SH-SY5Y (cell line): ENCODE results near the gene BMP2.

ENCODE experiments used
- GATA2 ChIP-seq: IDR thresholded peaks from 2 replicates; pipeline ENCODE4 v1.6.1; 2011; ENCODE audit warnings: mild to moderate bottlenecking, low read depth, low read length
- GATA3 ChIP-seq: IDR thresholded peaks from 2 replicates; pipeline ENCODE4 v1.6.1; 2011; ENCODE audit warnings: low read depth, mild to moderate bottlenecking, low read length, moderate library complexity

The BMP2 gene

DNA sequence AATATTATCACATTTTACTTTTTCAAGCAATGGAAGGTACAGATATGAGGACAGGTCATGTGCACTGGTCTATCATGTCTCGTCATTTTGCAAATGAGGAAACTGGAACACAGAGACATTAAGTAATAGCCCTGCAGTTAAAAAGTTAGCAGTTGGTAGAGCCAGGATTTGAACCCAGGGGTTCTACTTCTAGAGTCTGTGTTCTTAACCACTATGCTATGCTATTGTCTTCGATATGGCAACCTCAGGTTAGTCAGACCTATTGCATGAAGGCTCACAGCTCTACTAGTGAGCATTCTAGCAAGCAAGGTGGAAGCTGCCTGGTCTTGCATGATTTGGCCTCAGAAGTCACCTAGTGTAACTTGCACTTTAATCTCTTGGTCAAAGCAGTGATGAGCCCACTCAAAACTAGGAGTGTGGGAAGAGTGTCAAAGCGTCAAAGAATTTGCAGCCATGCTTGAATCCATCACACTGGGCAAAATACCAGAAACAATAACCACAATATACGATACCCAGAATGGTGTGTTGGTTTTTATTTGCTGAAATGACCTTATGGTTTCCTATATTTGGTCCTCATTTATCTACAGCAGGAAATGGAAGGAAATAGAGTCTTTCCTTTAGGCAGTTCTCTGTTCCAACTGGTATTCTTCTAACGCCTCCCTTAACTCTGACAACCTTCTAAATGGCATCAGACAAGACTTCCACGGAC is 20.4 kb upstream of the BMP2 start:
- TF ChIP-seq GATA2, result no peak
- no peak for TF ChIP-seq GATA3

DNA sequence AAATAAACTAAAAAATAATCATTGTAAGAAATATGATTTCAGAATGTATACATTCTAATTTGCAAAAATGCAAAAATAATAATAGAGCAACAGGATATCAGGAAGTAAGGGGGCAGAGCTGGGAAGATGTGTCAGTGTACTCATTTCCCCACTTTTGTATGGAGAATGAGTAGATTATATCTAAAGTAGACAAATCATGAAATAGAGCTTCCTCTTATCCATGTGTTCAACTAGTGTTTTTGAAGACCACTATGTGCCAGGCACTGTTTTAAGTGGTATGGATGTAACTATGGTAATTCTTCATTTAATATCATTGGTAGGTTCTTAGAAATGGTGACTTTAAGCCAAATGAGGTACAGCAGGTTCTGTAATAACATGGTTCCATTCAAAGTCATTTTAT is 17.0 kb upstream of the BMP2 start:
- TF ChIP-seq GATA2 (no peak), GATA3 (no peak)

DNA sequence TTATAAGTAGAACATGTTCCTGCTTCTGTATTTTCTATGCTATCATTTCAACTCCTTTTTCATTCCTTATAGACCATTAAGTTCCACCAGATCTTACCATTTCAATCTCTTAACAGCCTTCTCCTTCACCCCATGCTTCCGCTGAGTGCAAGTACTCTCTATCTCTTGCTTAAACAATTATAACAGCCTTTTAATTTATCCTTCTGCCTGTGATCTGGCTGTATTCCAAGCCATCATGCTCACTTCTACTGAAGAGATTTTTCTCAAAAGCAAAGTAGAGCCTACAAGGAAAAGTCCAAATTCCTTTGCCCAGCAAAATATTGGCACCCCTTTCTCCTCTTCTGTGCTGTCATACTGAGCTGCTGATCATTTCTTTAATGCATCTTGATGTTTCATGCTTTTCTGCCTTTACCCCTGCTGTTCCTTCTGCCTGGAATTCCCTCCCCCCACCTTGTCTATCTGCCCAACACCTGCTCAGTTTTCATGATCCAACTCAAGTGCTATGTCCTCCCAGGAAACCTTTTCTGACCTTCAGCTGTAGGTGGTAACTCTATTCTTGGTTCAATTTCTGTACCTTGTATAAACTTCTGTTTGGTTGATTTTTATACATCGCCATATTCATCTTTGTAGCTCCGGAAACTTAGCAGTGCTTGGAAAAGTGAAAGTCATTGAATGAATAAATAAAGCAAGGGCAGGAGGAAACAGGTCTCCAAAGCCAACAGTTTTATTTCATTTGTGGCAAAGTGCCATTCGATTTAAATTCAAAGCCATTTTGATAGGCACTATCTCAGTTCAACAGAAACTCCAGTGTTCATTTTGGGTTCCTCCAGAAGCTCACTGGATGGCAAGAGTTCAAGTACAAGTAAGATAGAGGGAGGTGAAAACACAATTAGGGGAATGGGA is 10.5 kb upstream of the BMP2 start:
- TF ChIP-seq GATA3, result no peak
- no peak for TF ChIP-seq GATA2

DNA sequence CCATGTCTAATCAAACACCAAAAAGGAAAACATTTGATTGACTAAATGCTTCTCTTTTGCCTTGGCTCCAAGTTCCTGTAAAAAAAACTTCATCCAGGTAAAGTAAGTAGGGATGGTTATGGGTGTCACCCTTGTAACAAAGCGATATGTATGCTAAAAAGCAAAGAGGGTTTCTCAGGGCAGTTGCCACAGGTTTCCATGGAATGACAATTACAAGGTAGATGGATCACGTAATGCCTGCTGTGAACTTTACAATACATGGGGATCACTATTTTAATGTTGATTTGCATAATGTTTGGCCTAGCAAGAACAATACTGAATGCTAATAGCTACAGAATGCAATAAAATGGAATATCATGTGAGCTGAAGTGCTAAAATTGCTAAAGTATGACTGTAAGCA is 2.9 kb upstream of the BMP2 start:
- TF ChIP-seq GATA3 (no peak), GATA2 (no peak)

DNA sequence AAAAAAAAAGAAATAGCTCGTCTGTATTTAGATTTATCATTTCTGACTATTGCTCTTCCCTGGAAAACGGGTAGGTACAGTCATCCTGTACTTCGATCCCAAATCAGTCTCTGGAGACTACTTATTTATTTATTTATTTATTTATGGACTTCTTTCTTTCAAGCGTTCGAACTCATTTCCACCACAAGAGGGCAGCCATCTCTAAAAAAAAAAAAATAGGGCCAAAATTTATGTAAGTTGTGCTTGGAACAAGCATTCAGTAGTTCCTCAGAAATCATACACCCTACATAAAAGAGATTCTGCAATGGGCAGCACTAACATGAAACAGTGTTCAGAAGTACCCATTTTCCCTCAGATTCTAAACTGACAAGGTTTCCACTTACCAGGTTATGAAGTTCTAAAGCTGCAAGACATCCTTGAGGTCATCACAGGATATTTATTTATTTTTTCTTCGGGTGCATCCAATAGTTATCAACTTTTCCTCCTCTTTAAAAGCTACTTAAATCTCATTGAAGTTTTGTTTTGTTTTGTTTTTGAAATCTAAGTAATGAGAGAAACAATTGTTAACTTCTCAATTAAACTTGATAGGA is 1.9 kb upstream of the BMP2 start:
- no peak for TF ChIP-seq GATA3
- TF ChIP-seq GATA2, result no peak

DNA sequence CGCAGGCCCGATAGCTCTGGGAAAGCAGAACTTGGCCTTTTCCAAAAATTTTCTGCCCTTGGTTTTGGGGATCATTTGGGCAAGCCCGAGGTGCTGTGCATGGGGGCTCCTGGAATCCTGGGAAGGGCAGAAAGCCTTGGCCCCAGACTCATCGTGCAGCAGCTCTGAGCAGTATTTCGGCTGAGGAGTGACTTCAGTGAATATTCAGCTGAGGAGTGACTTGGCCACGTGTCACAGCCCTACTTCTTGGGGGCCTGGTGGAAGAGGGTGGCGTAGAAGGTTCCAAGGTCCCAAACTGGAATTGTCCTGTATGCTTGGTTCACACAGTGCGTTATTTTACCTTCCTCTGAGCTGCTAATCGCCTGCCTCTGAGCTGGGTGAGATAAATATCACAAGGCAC is 1.1 kb upstream of the BMP2 start:
- TF ChIP-seq GATA2, result no peak
- TF ChIP-seq GATA3, result no peak

DNA sequence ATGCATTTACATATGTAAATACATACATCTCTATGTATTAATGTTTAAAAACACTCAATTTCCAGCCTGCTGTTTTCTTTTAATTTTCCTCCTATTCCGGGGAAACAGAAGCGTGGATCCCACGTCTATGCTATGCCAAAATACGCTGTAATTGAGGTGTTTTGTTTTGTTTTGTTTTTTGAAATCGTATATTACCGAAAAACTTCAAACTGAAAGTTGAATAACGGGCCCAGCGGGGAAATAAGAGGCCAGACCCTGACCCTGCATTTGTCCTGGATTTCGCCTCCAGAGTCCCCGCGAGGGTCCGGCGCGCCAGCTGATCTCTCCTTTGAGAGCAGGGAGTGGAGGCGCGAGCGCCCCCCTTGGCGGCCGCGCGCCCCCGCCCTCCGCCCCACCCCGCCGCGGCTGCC is 355 bp upstream of the BMP2 start:
- TF ChIP-seq GATA3 (no peak), GATA2 (no peak)

DNA sequence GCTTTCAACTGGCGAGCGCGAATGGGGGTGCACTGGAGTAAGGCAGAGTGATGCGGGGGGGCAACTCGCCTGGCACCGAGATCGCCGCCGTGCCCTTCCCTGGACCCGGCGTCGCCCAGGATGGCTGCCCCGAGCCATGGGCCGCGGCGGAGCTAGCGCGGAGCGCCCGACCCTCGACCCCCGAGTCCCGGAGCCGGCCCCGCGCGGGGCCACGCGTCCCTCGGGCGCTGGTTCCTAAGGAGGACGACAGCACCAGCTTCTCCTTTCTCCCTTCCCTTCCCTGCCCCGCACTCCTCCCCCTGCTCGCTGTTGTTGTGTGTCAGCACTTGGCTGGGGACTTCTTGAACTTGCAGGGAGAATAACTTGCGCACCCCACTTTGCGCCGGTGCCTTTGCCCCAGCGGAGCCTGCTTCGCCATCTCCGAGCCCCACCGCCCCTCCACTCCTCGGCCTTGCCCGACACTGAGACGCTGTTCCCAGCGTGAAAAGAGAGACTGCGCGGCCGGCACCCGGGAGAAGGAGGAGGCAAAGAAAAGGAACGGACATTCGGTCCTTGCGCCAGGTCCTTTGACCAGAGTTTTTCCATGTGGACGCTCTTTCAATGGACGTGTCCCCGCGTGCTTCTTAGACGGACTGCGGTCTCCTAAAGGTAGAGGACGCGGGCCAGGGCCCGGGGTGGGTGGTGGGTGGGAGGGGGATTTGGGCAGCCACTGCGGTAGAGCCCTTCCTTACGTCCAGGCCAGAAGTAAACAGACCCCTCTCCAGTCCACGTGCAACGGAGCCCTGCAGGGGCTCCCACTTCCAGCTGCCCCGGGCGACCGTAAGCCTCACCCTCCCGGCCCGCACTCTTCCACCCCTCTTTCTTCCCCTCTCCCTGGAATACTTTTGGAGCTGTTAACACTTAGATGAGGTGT is 998 bp downstream of the BMP2 start:
- TF ChIP-seq GATA2 (no peak), GATA3 (no peak)

DNA sequence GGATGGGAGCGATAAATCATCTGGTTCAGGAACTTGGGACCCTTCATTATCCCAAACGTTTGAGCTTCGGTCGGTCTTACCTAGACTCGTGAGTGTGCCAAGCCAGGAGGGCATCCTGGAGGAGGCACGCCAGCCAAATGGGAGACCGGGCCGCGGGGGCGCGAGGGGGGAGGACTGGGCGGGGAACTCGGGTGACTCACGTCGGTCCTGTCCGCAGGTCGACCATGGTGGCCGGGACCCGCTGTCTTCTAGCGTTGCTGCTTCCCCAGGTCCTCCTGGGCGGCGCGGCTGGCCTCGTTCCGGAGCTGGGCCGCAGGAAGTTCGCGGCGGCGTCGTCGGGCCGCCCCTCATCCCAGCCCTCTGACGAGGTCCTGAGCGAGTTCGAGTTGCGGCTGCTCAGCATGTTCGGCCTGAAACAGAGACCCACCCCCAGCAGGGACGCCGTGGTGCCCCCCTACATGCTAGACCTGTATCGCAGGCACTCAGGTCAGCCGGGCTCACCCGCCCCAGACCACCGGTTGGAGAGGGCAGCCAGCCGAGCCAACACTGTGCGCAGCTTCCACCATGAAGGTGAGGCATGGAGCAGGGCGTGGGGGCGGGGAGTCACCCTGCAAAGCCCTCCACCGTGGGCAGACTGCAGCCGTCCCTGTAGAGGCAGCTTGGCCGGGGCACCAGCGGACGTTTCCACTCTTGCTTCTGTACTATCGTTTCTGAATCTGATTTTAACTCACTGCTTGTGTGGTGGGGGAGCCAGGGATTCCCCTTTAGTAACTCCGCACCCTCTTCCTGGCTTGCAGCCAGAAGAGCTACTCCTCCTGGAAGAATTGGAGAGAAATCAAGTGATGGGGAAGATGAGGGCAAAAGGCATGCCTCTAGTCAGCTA is 2.7 kb downstream of the BMP2 start:
- TF ChIP-seq GATA2, result no peak
- TF ChIP-seq GATA3, result no peak

DNA sequence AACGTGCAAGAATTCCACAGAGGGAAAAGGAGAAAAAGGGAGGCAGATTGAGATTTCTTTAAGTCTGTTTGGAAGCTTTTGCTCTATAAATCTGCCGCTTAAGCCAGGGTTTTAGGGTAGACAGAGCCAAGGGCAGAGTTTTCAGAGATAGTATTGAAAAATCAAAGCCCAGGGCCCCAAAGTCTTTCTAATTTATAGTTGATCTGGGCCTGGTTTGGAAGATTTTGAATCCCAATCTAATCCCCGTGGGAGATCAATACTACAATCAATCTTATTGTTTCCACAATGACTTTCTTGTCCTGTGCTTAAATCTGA is 3.3 kb downstream of the BMP2 start:
- TF ChIP-seq GATA2 (no peak), GATA3 (no peak)

DNA sequence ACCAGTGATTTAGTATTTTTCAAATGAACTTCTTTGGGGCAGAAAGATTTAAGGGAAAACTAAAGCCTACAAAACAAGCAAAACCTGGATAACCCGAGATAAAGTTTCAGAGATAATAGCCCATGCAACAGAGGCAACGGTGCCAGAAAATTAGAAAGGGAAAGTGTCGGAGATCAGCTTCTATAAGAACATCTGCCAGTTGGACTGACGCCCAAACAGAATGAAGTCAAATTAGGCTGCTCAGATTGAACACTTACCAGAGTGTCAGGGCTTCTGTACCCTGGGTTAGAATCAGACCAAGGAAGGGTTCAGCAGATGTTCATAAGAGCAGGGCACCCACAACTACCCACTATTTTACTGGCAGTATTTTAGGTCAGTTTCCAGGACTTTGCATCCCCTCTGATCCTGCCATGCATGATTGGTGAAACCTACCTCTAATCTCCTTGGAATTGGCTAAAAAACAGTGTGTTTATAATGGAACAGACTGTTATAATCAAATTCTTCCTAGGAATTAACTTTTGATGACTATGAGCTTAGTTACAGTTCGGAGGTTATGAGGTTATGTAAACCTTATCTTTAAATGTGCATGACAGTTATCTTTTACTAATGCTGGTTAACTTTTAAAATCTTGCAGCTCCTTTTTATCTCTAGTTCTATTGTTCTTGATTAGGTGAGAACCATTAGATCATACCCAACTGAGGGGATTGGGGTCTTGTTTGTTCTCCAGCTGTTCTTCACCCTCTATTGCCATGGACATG is 13.1 kb downstream of the BMP2 start:
- TF ChIP-seq GATA2, result no peak
- TF ChIP-seq GATA3, result no peak

DNA sequence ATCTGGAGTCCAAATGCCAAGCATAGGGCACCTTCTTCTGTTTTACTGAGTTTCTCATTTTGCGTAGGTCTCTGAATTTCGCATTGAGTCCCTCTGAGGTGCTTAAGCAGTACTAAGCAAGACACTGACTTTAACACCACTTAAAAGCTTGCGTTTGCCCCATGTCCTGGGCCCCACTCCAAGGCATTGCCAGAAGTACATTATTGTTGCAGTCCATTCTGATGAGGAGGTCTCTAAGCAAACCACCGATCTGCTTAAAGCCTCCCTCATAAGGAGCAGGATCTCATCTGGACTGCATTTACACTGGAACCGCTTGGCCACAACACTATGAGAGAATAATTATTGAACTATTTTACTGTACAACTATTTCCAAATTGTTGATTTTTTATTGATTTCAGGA is 16.3 kb downstream of the BMP2 start:
- TF ChIP-seq GATA3 (no peak), GATA2 (no peak)
